ENCODE data around the gene TRIP12. TPM values are rescaled to one million over a fixed set of nuclear protein-coding genes. Genes with fewer than 3 reads are reported as not detected.
A peak's percentile ranks its signal among the peaks of the same experiment; 100 is the strongest.

TRIP12 gene
- total and polyA plus RNA-seq, 2 of the 13 experiments (the other 11 are each of a cell fraction or from before 2014, with no cell fraction given): 72.1 to 153 TPM

DNA sequence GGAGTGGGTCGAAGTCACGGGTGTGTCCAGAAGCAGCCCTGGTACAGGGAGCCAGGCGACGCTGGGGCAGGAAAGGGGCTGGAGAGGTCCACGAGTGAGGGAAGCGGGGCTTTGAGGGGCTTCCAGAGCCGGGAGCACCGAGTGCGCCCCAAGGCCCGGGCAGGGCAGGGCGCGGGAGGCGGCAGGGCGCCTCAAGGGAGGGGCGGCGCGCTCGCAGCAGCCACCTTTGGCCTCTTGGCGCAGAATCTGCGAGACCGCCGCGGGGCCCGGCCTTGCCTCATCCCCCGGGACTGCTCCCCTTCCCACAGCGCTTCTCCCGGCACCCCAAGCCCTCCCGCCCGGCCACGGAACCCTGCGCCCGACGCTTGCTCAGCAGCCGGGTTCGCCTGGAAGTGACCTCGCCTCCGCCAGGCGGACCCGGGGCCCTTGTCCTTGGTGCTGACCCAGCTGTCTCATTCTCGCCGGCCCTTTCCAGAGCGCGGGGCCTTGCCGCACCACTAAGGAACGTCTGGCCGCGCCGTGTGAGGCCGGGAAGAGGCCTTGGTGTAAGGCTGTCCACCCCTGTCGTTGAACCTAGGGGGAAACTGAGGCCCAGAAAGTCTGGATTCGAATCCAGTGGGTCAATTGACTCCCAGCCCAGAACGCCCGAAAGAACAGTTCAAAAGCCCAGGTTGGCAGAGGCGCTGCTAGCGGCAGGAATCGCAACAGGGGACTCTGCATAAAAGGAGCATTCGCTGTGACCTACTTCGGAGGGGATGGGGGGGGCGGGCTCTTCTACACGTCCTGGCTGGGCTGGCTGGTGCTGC lies 206.9 kb downstream of the TRIP12 start (continued):
- no peak for TF ChIP-seq U2AF2 (IDR thresholded peaks at IDR 0.05; ENCODE audit: low read depth, low read length)
- TF ChIP-seq ARNT (IDR thresholded peaks at IDR 0.05): no peak
- no peak for TF ChIP-seq SOX6 (IDR thresholded peaks at IDR 0.05)
- TF ChIP-seq SOX6 (CRISPR knock-in tag; IDR thresholded peaks at IDR 0.05): peak; percentile 45
- TF ChIP-seq TMF1 (CRISPR knock-in tag; IDR thresholded peaks at IDR 0.05; ENCODE audit: low read depth): peak; percentile 69; the same call in 1 of the 2 replicates
- TF ChIP-seq ZNF615 (CRISPR knock-in tag; IDR thresholded peaks at IDR 0.05; ENCODE audit: borderline replicate concordance): no peak
- peak; percentile 75; the same call in 1 of the 2 replicates for TF ChIP-seq ZNF558 (CRISPR knock-in tag; IDR thresholded peaks at IDR 0.05; ENCODE audit: borderline replicate concordance)
- TF ChIP-seq IRF2 (CRISPR knock-in tag; IDR thresholded peaks at IDR 0.05): peak; percentile 65; the same call in 1 of the 2 replicates
- TF ChIP-seq MAZ (IDR thresholded peaks at IDR 0.05; ENCODE audit: borderline replicate concordance, low read depth, low read length): no peak
- TF ChIP-seq MAZ (CRISPR knock-in tag; IDR thresholded peaks at IDR 0.05; ENCODE audit: low read depth): no peak
- TF ChIP-seq, protein P1, sequence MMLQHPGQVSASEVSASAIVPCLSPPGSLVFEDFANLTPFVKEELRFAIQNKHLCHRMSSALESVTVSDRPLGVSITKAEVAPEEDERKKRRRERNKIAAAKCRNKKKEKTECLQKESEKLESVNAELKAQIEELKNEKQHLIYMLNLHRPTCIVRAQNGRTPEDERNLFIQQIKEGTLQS (CRISPR knock-in tag; IDR thresholded peaks at IDR 0.05): peak; percentile 74; the same call in 1 of the 2 replicates
- TF ChIP-seq EED (CRISPR knock-in tag; IDR thresholded peaks at IDR 0.05): no peak
- peak; percentile 67; the same call in 1 of the 2 replicates for TF ChIP-seq SMAD3 (CRISPR knock-in tag; IDR thresholded peaks at IDR 0.05)
- TF ChIP-seq KAT7 (CRISPR knock-in tag; IDR thresholded peaks at IDR 0.05; ENCODE audit: borderline replicate concordance): no peak
- 0 out of 2 replicates have a peak, but pooled peaks have one; percentile 41 for TF ChIP-seq ZNF564 (CRISPR knock-in tag; IDR thresholded peaks at IDR 0.05)
- TF ChIP-seq, protein P2, sequence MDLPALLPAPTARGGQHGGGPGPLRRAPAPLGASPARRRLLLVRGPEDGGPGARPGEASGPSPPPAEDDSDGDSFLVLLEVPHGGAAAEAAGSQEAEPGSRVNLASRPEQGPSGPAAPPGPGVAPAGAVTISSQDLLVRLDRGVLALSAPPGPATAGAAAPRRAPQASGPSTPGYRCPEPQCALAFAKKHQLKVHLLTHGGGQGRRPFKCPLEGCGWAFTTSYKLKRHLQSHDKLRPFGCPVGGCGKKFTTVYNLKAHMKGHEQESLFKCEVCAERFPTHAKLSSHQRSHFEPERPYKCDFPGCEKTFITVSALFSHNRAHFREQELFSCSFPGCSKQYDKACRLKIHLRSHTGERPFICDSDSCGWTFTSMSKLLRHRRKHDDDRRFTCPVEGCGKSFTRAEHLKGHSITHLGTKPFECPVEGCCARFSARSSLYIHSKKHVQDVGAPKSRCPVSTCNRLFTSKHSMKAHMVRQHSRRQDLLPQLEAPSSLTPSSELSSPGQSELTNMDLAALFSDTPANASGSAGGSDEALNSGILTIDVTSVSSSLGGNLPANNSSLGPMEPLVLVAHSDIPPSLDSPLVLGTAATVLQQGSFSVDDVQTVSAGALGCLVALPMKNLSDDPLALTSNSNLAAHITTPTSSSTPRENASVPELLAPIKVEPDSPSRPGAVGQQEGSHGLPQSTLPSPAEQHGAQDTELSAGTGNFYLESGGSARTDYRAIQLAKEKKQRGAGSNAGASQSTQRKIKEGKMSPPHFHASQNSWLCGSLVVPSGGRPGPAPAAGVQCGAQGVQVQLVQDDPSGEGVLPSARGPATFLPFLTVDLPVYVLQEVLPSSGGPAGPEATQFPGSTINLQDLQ (CRISPR knock-in tag; IDR thresholded peaks at IDR 0.05): 0 out of 2 replicates have a peak, but pooled peaks have one; percentile 70
- TF ChIP-seq NR2F6 (IDR thresholded peaks at IDR 0.05): no peak
- peak; percentile 56; the same call in 1 of the 2 replicates for TF ChIP-seq NR2F6 (CRISPR knock-in tag; IDR thresholded peaks at IDR 0.05)
- no peak for TF ChIP-seq ZNF672 (CRISPR knock-in tag; IDR thresholded peaks at IDR 0.05)
- no peak for TF ChIP-seq FLYWCH1 (CRISPR knock-in tag; IDR thresholded peaks at IDR 0.05)
- TF ChIP-seq TOPORS (CRISPR knock-in tag; IDR thresholded peaks at IDR 0.05): peak; percentile 94
- TF ChIP-seq HNF4G (IDR thresholded peaks at IDR 0.05; ENCODE audit: borderline replicate concordance, low read depth, low read length): no peak
- TF ChIP-seq HNF4G (CRISPR knock-in tag; IDR thresholded peaks at IDR 0.05; ENCODE audit: borderline replicate concordance, low read depth): peak; percentile 51; the same call in 1 of the 2 replicates
- no peak for TF ChIP-seq ZNF3 (CRISPR knock-in tag; IDR thresholded peaks at IDR 0.05)
- TF ChIP-seq MAF1 (CRISPR knock-in tag; IDR thresholded peaks at IDR 0.05; ENCODE audit: borderline replicate concordance): no peak
- 0 out of 2 replicates have a peak, but pooled peaks have one; percentile 75 for TF ChIP-seq SATB2 (CRISPR knock-in tag; IDR thresholded peaks at IDR 0.05)
- no peak for TF ChIP-seq ZNF34 (CRISPR knock-in tag; IDR thresholded peaks at IDR 0.05; ENCODE audit: borderline replicate concordance)
- no peak for TF ChIP-seq ZBTB8A (CRISPR knock-in tag; IDR thresholded peaks at IDR 0.05; ENCODE audit: borderline replicate concordance, low read depth)
- no peak for TF ChIP-seq ZNF451 (CRISPR knock-in tag; IDR thresholded peaks at IDR 0.05)
- no peak for TF ChIP-seq MXI1 (IDR thresholded peaks at IDR 0.05; ENCODE audit: borderline replicate concordance, low read depth, low read length)
